Right atrium auricular region (tissue), 2 donors: ENCODE measurements around the gene RPTOR. TPM values are rescaled to one million over a fixed set of nuclear protein-coding genes. Genes with fewer than 3 reads are reported as not detected.
"Not testable (repeated sequence)": the region's sequence is repeated elsewhere in the genome, so short reads cannot be mapped to it uniquely, and the experiment has no call there.

ENCODE experiments used
- DNase-seq: peaks from one replicate; pipeline ENCODE4 v3.0.0-alpha.2; 2019; ENCODE audit warnings: low spot score
- H3K27ac ChIP-seq, 2 donors: fragments of 200-600 bp; sonication (generic); 1 replicate in 1 of 2; 2 replicates in 1 of 2; pipeline ENCODE4 v1.5.1; 2016 to 2019
- H3K27me3 ChIP-seq, 2 donors: fragments of 200-600 bp; sonication (generic); one replicate each; pipeline versions ENCODE4 v1.5.1 to v1.6.0; 2017 to 2019
- H3K36me3 ChIP-seq: fragments of 200-600 bp; sonication (generic); one replicate; pipeline ENCODE4 v1.5.1; 2016
- H3K4me1 ChIP-seq, 2 donors: fragments of 200-600 bp; sonication (generic); one replicate each; pipeline versions ENCODE4 v1.5.1 to v1.6.0; 2017 to 2019
- H3K4me3 ChIP-seq, 2 donors: fragments of 200-600 bp; sonication (generic); 1 replicate in 1 of 2; 2 replicates in 1 of 2; pipeline ENCODE4 v1.5.1; 2017 to 2019; ENCODE audit warnings: mild to moderate bottlenecking in 1 of 2, moderate library complexity in 1 of 2
- H3K9me3 ChIP-seq, 2 donors: fragments of 200-600 bp; sonication (generic); one replicate each; pipeline ENCODE4 v1.5.1; 2019
- total RNA-seq, 2 donors: library from RNA; depleted of rRNA; stranded (reverse); fragments of >200 nt; gene quantifications; one replicate each; pipeline ENCODE4 v1.1.0, GENCODE V29; 2016
- TF ChIP-seq, protein P1 (sequence below), 2 donors: fragments of 200-600 bp; sonication (generic); IDR thresholded peaks; one replicate each; pipeline ENCODE4 v1.5.1; 2019; ENCODE audit warnings: antibody characterized with exemption in 2 of 2

Gene RPTOR
- total RNA-seq, 2 donors from 2014 or later: 19.9 to 22.6 TPM

DNA sequence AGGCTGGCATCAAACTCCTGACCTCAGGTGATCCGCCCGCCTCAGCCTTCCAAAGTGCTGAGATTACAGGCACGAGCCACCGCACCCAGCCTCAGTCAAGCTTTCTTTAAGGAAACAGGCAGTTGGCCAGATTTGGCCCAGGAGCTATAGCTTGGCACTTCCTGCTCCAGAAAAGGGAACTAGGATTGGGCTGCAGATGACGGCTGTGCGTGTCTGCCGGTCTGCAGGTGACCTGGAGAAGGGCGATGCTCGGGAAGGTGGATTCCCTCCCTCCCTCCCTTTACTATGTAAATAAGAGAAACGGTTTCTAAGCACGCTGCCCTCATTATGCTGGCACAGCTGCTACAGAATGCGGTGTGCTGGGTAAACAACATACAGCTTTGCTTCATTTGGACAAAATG lies 215.9 kb downstream of the RPTOR start:
- no peaks in the 10 kb centered on the region for H3K36me3 ChIP-seq
- no peaks in the 10 kb centered on the region for H3K27me3 ChIP-seq
- no peaks in the 10 kb centered on the region for H3K9me3 ChIP-seq
- H3K27ac ChIP-seq: no peak overlapping the region
- no peak overlapping the region for H3K4me3 ChIP-seq
- H3K4me1 ChIP-seq: peaks cover 0 to 6% of the 10 kb centered on the region in 2 donors
- DNase-seq: no peak
- TF ChIP-seq, protein P1, sequence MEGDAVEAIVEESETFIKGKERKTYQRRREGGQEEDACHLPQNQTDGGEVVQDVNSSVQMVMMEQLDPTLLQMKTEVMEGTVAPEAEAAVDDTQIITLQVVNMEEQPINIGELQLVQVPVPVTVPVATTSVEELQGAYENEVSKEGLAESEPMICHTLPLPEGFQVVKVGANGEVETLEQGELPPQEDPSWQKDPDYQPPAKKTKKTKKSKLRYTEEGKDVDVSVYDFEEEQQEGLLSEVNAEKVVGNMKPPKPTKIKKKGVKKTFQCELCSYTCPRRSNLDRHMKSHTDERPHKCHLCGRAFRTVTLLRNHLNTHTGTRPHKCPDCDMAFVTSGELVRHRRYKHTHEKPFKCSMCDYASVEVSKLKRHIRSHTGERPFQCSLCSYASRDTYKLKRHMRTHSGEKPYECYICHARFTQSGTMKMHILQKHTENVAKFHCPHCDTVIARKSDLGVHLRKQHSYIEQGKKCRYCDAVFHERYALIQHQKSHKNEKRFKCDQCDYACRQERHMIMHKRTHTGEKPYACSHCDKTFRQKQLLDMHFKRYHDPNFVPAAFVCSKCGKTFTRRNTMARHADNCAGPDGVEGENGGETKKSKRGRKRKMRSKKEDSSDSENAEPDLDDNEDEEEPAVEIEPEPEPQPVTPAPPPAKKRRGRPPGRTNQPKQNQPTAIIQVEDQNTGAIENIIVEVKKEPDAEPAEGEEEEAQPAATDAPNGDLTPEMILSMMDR (IDR thresholded peaks at IDR 0.05): no peak

DNA sequence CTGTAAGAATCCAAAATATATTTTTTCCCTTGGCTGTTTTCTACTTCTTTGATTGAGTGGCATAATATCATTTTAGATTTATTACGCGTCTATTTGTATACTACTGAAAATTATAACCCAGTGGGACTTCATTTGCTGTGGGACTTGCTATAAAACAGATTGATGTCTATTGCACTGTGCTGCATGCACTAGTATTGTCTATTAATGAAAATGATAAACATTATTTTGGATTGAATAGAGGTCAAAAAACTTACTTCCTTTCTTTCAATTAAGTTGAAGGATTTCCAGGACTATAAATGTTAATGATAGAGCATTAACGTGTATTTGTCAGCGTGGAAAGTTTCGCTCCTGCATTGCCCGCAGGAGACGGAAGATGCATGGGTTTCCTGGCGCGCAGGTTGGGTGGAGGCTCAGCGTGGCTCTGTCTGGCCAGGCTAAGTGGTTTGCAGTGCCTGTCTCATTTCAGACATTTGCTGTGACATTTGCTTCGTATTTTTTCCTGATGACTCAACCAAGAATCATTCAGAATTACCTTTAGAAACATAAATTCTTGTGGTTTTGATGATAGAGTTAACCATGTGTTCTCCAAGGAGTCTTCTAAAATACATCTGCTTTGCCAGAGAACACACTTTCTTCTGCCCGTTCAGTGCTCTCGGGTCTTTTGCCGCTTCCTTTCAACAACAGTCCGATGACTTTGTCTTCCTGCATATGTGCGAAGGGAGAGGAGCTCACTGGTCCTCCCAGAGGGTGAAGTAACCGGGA lies 216.7 kb downstream of the RPTOR start:
- TF ChIP-seq, protein P1 (IDR thresholded peaks at IDR 0.05): no peak
- H3K4me1 ChIP-seq: peaks cover 0 to 6% of the 10 kb centered on the region in 2 donors
- no peak overlapping the region for H3K27ac ChIP-seq

DNA sequence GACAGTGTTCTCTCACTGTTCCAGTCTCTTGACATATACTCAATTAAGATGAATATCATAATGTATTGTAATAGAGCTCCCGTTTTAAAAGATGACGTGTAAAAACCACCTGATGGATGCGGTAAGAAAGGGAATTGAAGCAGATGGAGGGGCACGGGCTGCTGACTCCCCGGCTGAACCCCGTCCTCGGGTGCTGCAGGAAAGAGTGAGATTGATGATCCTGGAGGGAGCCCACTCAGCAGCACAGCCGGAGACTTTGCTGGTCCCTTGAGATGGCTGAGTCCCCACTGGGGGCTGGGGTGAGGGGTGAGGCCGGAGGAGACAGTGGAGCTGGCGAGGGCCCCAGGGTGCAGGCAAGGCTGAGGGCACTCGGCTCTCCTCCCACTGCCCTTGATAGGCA lies 217.4 kb downstream of the RPTOR start:
- Histone ChIP-seq H3K27me3 (no peaks in the 10 kb centered on the region), H3K36me3 (no peaks in the 10 kb centered on the region), H3K9me3 (no peaks in the 10 kb centered on the region), H3K4me1 (peaks cover 0 to 6% of the 10 kb centered on the region in 2 donors), H3K27ac (no peak overlapping the region), H3K4me3 (no peak overlapping the region)
- TF ChIP-seq, protein P1 (IDR thresholded peaks at IDR 0.05): no peak
- no peak for DNase-seq

More for the DNA sequence above, 216.7 kb downstream of the RPTOR start:
- Histone ChIP-seq H3K9me3 (no peaks in the 10 kb centered on the region), H3K27me3 (no peaks in the 10 kb centered on the region), H3K36me3 (no peaks in the 10 kb centered on the region), H3K4me3 (no peak overlapping the region)
- no peak for DNase-seq

DNA sequence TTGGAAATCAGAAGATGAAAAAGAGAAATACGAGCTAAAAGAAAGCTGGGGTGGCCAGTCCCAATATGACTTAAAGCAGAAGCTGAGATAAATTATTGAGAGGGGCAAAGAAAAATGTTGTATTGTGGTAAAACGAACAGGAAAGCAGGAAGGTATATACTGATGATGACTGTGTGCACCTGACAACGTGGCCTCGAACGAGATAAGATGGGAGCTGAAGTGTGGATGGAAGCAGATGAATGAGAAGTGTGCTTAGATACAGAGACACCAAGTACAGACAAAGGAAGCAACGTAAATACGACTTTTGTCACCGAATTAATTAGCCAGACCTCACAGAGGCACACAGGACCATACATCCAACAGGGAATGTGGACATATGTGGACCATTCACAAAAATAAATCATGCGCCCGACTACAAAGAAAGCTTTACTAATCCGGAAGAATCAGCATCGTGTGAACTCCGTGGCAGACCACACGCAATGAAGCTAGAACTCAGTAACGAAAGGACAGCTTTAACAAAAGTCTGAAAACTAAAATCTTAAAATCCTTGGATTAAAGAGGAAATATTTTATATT lies 218.7 kb downstream of the RPTOR start:
- TF ChIP-seq, protein P1 (IDR thresholded peaks at IDR 0.05): no peak
- Histone ChIP-seq H3K27me3 (no peaks in the 10 kb centered on the region), H3K9me3 (no peaks in the 10 kb centered on the region), H3K4me1 (peaks cover 0 to 5% of the 10 kb centered on the region in 2 donors), H3K36me3 (no peaks in the 10 kb centered on the region), H3K4me3 (no peak overlapping the region), H3K27ac (no peak overlapping the region)
- DNase-seq: no peak

DNA sequence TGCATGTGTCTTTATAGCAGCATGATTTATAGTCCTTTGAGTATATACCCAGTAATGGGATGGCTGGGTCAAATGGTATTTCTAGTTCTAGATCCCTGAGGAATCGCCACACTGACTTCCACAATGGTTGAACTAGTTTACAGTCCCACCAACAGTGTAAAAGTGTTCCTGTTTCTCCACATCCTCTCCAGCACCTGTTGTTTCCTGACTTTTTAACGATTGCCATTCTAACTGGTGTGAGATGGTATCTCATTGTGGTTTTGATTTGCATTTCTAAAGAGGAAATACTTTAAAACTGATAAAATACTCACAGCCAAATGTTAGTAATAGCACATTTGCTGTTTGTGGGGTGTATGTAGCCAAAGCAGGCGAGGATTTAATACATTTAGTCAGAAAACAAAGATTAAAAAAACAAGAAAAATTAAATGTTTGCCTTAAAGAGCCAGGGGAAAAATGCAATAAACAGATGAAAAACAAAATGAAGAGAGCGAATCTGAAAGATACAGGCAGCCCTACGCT lies 220.0 kb downstream of the RPTOR start:
- H3K4me3 ChIP-seq, H3K27ac ChIP-seq: not testable (repeated sequence)

DNA sequence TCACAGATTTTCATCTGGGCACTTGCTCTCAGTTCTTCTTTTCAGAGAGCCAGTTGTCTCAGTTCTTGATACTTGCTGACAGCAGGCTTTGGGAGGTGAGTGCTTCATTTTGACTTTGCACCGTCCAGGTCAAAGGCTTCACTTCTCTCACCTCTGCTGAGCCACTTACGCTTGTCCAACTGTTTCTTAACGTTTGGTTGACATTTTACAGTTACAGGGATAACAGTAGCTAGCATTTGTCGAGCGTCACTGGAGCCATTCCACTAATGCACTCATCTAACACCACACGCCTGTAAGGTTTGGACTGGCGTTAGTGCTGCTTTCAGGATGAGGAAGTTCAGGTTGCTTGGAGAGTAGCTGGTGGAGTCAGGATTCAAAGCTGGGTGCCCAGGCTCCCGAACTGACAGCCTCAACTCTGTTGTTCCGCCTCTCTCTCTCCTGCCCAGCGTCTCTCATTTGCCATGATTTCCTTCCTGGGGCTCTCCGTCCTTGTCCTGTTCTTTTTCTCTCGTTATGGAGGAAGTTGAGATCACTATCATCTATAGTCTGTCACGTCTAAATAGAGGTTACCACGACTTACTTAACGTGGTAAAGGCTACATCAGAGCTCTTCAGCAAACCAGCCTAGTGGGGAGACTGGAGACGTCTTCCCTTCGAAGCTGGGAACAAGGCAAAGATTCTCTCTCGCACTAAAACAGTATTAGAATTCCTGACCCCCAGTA lies 220.8 kb downstream of the RPTOR start:
- H3K9me3 ChIP-seq: no peaks in the 10 kb centered on the region
- DNase-seq: no peak
- no peaks in the 10 kb centered on the region for H3K4me1 ChIP-seq
- H3K27me3 ChIP-seq: no peaks in the 10 kb centered on the region
- no peaks in the 10 kb centered on the region for H3K36me3 ChIP-seq
- no peak overlapping the region for H3K4me3 ChIP-seq
- TF ChIP-seq, protein P1 (IDR thresholded peaks at IDR 0.05): no peak
- H3K27ac ChIP-seq: no peak overlapping the region

More for the DNA sequence above, 220.0 kb downstream of the RPTOR start:
- H3K27me3 ChIP-seq, H3K4me1 ChIP-seq, DNase-seq, H3K9me3 ChIP-seq, H3K36me3 ChIP-seq: not testable (repeated sequence)
